B cell (primary cell): ENCODE measurements around the gene VASH1. TPM values are rescaled to one million over a fixed set of nuclear protein-coding genes. Genes with fewer than 3 reads are reported as not detected.

ENCODE experiments used
- ATAC-seq: fragments of 200-7000 bp; cut with Tn5 transposase; one replicate; pipeline ENCODE4 v1.10.0; 2021; ENCODE audit warnings: low read depth, mild to moderate bottlenecking, moderate number of reproducible peaks, moderate library complexity
- CTCF ChIA-PET: fragments of 350-600 bp; sonication (Branson Sonifier 250); formaldehyde crosslinking; loops from one replicate; lab custom pipeline; 2021; ENCODE audit warnings: antibody characterized with exemption, inconsistent platforms; lab: Charles Lee
- POLR2A ChIA-PET: fragments of 350-600 bp; sonication (Branson Sonifier 250); formaldehyde crosslinking; loops from one replicate; lab custom pipeline; 2021; ENCODE audit warnings: antibody characterized with exemption; lab: Charles Lee
- DNase-seq: peaks from one replicate; pipeline ENCODE4 v3.0.0; 2013
- H2AFZ ChIP-seq: 2 replicates; pipeline ENCODE4 v1.6.1; 2012; ENCODE audit warnings: mild to moderate bottlenecking, low read depth, low read length; ENCODE audit not compliant: insufficient read depth, poor library complexity, severe bottlenecking
- H3K27ac ChIP-seq, 2 donors: 1 replicate in 1 of 2; 2 replicates in 1 of 2; pipeline ENCODE4 v1.5.1; 2012 to 2013; ENCODE audit warnings: low read length in 2 of 2, mild to moderate bottlenecking in 2 of 2, moderate library complexity in 1 of 2
- H3K27me3 ChIP-seq, 4 experiments: fragments of 200-600 bp in 1 of 4; sonication (generic) in 1 of 4; replicated peaks in 1 of 4; 1 replicate in 2 of 4; 2 replicates in 2 of 4; pipeline versions ENCODE4 v1.6.1 to v1.7.0; 2013 to 2016; ENCODE audit warnings: low read length in 3 of 4, mild to moderate bottlenecking in 2 of 4, mixed read lengths in 1 of 4, moderate library complexity in 1 of 4; ENCODE audit not compliant: insufficient read depth in 4 of 4, control insufficient read depth in 3 of 4; ENCODE audit errors: control extremely low read depth in 1 of 4
- H3K36me3 ChIP-seq, 2 experiments: replicated peaks in 1 of 2; 1 replicate in 1 of 2; 2 replicates in 1 of 2; pipeline versions ENCODE4 v1.6.1 to v1.7.1; 2013; ENCODE audit warnings: low read length in 1 of 2; ENCODE audit not compliant: insufficient read depth in 2 of 2, control insufficient read depth in 1 of 2; ENCODE audit errors: control extremely low read depth in 1 of 2, extremely low read depth in 1 of 2
- H3K4me1 ChIP-seq, 2 donors: fragments of 200-600 bp in 1 of 2; sonication (generic) in 1 of 2; 1 replicate in 1 of 2; 2 replicates in 1 of 2; pipeline versions ENCODE4 v1.5.1 to v1.6.1; 2013 to 2017; ENCODE audit warnings: low read length in 2 of 2; ENCODE audit not compliant: control insufficient read depth in 2 of 2, insufficient read depth in 2 of 2
- H3K4me2 ChIP-seq: replicated peaks from 2 replicates; pipeline ENCODE3; 2012; ENCODE audit warnings: mild to moderate bottlenecking, low read depth, low read length; ENCODE audit not compliant: poor library complexity, severe bottlenecking
- H3K4me3 ChIP-seq, 5 experiments: fragments of 200-600 bp in 1 of 5; sonication (generic) in 1 of 5; 1 replicate in 3 of 5; 2 replicates in 2 of 5; pipeline versions ENCODE4 v1.5.1 to v1.7.0; 2011 to 2016; ENCODE audit warnings: low read length in 4 of 5, mild to moderate bottlenecking in 4 of 5, low read depth in 2 of 5, control low read depth in 1 of 5, moderate library complexity in 1 of 5; ENCODE audit not compliant: insufficient read depth in 1 of 5; ENCODE audit errors: control extremely low read depth in 1 of 5, extremely low read depth in 1 of 5
- H3K79me2 ChIP-seq: fragments of 200-600 bp; sonication (generic); one replicate; pipeline ENCODE4 v1.6.0; 2016; ENCODE audit warnings: low read length; ENCODE audit not compliant: control insufficient read depth, insufficient read depth
- H3K9ac ChIP-seq: fragments of 200-600 bp; sonication (generic); 2 replicates; pipeline ENCODE4 v1.6.1; 2017; ENCODE audit warnings: mild to moderate bottlenecking, low read length, moderate library complexity
- H3K9me3 ChIP-seq, 3 donors: one replicate each; pipeline versions ENCODE4 v1.6.1 to v1.7.1; 2013; ENCODE audit warnings: low read length in 2 of 3; ENCODE audit not compliant: control insufficient read depth in 2 of 3, insufficient read depth in 1 of 3; ENCODE audit errors: control extremely low read depth in 1 of 3
- H4K20me1 ChIP-seq: 2 replicates; pipeline ENCODE4 v1.6.0; 2012; ENCODE audit warnings: mild to moderate bottlenecking, low read length; ENCODE audit not compliant: insufficient read depth, control insufficient read depth, poor library complexity, severe bottlenecking
- H3K27ac Mint-ChIP-seq: one replicate; pipeline ENCODE4 v1.8.0; 2021; ENCODE audit warnings: mixed read lengths
- H3K27me3 Mint-ChIP-seq: one replicate; pipeline ENCODE4 v1.8.0; 2021; ENCODE audit warnings: mixed read lengths
- H3K4me1 Mint-ChIP-seq: one replicate; pipeline ENCODE4 v1.8.0; 2021; ENCODE audit warnings: mixed read lengths
- H3K4me3 Mint-ChIP-seq: one replicate; pipeline ENCODE4 v1.8.0; 2021; ENCODE audit warnings: mixed read lengths
- H3K9me3 Mint-ChIP-seq: one replicate; pipeline ENCODE4 v1.8.0; 2022; ENCODE audit warnings: mixed read lengths; ENCODE audit not compliant: insufficient read depth
- EZH2 ChIP-seq: IDR thresholded peaks from 2 replicates; pipeline ENCODE4 v1.6.1; 2012; ENCODE audit warnings: borderline replicate concordance, low read depth, mild to moderate bottlenecking, moderate library complexity, low read length; ENCODE audit not compliant: insufficient read depth, poor library complexity, severe bottlenecking
- WGBS: methylation state at CpG from one replicate; pipeline ENCODE4 v1.1.5; 2013; ENCODE audit warnings: missing lambda C conversion rate; ENCODE audit not compliant: insufficient coverage; 5-methylcytosine and 5-hydroxymethylcytosine counted together
- intact Hi-C: fragments of 100-400 bp; cut with micrococcal nuclease; formaldehyde crosslinking; loops from one replicate; pipeline ENCODE4 v1.10.0; 2022
- polyA plus RNA-seq: library from polyadenylated mRNA; depleted of rRNA; stranded (reverse); fragments of >200 nt; gene quantifications from 2 replicates; pipeline ENCODE4 v1.2.3, GENCODE V29; 2012
- total RNA-seq, 2 donors: library from RNA; stranded (reverse); fragments of 120-200 nt in 1 of 2; gene quantifications; 1 replicate in 1 of 2; 2 replicates in 1 of 2; pipeline versions ENCODE4 v1.2.3 to v1.2.4, GENCODE V29; 2013 to 2022
- TF ChIP-seq, protein P1 (sequence below): fragments of 200-600 bp; IDR thresholded peaks from one replicate; pipeline ENCODE4 v1.8.0; 2022; ENCODE audit warnings: antibody characterized with exemption, mild to moderate bottlenecking

VASH1 gene
- total and polyA plus RNA-seq, 2 donors (not counting 1 experiment from before 2014, with no cell fraction given), result 0.60 to 2.7 TPM

DNA sequence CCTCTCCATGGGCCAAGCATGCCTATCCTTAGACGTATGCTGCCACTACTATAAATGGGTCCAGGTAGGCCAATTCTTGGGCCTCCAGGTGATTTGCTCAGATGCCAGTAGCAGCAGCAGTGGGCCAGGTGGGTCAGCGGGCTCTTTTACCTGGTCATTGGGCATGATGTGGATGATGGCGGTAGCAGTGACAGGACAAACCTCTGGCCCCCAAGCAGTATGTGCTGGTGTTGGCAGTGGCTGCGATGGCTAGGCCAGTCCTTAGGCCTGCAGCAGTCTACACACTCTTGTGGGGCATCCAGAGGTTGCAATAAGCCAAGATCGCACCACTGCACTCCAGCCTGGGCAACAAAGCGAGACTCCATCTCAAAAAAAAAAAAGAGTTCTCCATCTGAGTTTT, 19.1 kb upstream of the VASH1 start:
- ChIA-PET CTCF (no interaction called here), POLR2A (no interaction called here)
- Mint-ChIP-seq H3K27me3 (peaks cover 16% of the 10 kb centered on the region), H3K4me3 (no peak overlapping the region), H3K4me1 (peaks cover 4% of the 10 kb centered on the region), H3K27ac (no peak overlapping the region), H3K9me3 (peaks cover 10% of the 10 kb centered on the region)
- peaks cover 1 to 23% (median 18%) of the 10 kb centered on the region in 3 donors for H3K9me3 ChIP-seq
- H3K79me2 ChIP-seq, result no peaks in the 10 kb centered on the region
- no peak overlapping the region for H3K9ac ChIP-seq
- no peak overlapping the region for H3K4me2 ChIP-seq
- no peaks in the 10 kb centered on the region for H3K36me3 ChIP-seq
- ATAC-seq, result no peak
- TF ChIP-seq EZH2, result no peak
- TF ChIP-seq, protein P1, sequence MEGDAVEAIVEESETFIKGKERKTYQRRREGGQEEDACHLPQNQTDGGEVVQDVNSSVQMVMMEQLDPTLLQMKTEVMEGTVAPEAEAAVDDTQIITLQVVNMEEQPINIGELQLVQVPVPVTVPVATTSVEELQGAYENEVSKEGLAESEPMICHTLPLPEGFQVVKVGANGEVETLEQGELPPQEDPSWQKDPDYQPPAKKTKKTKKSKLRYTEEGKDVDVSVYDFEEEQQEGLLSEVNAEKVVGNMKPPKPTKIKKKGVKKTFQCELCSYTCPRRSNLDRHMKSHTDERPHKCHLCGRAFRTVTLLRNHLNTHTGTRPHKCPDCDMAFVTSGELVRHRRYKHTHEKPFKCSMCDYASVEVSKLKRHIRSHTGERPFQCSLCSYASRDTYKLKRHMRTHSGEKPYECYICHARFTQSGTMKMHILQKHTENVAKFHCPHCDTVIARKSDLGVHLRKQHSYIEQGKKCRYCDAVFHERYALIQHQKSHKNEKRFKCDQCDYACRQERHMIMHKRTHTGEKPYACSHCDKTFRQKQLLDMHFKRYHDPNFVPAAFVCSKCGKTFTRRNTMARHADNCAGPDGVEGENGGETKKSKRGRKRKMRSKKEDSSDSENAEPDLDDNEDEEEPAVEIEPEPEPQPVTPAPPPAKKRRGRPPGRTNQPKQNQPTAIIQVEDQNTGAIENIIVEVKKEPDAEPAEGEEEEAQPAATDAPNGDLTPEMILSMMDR, result no peak
- no peak overlapping the region for H3K4me3 ChIP-seq
- no peaks in the 10 kb centered on the region for H3K27me3 ChIP-seq
- 93% methylated on average over 6 of the region's 6 CpGs for WGBS
- intact Hi-C loops, result no loop called here
- H2AFZ ChIP-seq, result no peak overlapping the region
- DNase-seq, result no peak
- H4K20me1 ChIP-seq, result no peaks in the 10 kb centered on the region
- peaks cover 0 to 5% of the 10 kb centered on the region in 2 donors for H3K4me1 ChIP-seq
- no peak overlapping the region for H3K27ac ChIP-seq

DNA sequence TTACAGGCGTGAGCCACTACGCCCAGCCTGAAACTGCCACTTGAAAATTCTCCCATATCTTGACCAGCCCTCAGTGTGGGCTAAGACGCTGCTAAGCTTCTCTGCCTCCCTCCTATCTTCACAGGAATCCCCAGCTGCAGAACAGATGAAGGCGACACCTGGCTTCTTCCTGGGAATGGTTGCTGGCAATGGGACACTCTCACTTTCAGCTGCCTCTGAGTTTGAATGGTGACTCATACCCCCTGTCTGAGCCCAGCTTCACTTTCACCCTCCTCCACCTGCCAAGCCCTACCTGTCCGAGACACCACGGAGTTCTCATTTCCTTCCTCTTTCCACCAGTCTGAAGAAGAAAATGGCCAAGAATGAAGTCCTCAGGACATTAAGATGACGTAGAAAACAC, 18.3 kb upstream of the VASH1 start:
- Histone ChIP-seq H3K4me3 (no peak overlapping the region), H3K79me2 (no peaks in the 10 kb centered on the region), H3K4me2 (no peak overlapping the region), H4K20me1 (no peaks in the 10 kb centered on the region), H3K36me3 (no peaks in the 10 kb centered on the region), H3K4me1 (peaks cover 0 to 5% of the 10 kb centered on the region in 2 donors), H2AFZ (no peak overlapping the region), H3K27ac (no peak overlapping the region), H3K9ac (no peak overlapping the region), H3K27me3 (no peaks in the 10 kb centered on the region), H3K9me3 (peaks cover 1 to 23% (median 18%) of the 10 kb centered on the region in 3 donors)
- Mint-ChIP-seq H3K9me3 (peaks cover 10% of the 10 kb centered on the region), H3K27ac (no peak overlapping the region), H3K27me3 (peaks cover 18% of the 10 kb centered on the region), H3K4me3 (no peak overlapping the region), H3K4me1 (peaks cover 4% of the 10 kb centered on the region)
- CTCF ChIA-PET, result no interaction called here
- DNase-seq (no peak), ATAC-seq (no peak)
- WGBS, result 60% methylated on average over 6 of the region's 7 CpGs
- intact Hi-C loops, result no loop called here
- TF ChIP-seq, protein P1, result no peak
- TF ChIP-seq EZH2, result no peak
- POLR2A ChIA-PET, result no interaction called here
